ENCODE measurements around the gene E2F8. TPM values are rescaled to one million over a fixed set of nuclear protein-coding genes. Genes with fewer than 3 reads are reported as not detected.
A peak's percentile ranks its signal among the peaks of the same experiment; 100 is the strongest.

Gene E2F8
- polyA plus RNA-seq, 1 donor = 11.4 TPM

DNA sequence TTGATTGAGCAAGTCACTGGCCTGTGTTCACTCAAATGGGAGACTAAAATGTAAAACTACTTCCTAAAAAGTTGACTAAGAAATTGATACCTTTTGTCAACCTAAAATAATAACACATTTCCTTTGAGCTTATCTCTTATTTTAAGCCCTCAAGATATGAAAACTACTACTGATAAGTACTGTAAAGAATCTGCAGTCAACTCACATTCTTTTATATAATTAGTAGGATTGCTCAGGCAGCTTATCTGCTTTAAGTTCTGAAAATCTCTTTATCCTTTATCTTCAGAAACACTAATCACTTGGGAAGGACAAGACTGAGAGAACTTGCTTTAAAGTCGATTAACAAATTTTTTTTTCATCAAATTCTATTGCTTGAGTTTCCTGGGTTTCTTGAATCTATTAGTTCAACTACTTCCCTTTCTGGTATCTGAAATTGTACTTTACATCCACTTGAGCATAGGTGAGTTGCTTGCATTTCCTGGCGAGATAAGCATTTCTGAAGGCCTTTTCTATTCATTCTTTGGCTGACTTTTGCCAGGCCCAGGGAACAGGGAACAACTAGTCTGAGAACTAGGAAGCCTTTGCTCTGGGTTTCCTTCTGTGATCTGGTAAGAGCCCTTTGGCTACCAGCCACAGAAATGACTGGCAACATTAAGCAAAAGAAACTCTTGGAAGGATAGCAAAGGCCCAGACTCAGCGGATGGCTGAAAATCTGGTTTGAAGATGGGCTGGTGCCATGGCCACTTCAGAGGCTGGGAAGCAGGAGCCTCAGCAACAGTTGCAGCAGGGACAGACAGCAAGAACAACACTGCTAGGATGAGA is 19.6 kb downstream of the E2F8 start:
- DNase-seq = no peak

DNA sequence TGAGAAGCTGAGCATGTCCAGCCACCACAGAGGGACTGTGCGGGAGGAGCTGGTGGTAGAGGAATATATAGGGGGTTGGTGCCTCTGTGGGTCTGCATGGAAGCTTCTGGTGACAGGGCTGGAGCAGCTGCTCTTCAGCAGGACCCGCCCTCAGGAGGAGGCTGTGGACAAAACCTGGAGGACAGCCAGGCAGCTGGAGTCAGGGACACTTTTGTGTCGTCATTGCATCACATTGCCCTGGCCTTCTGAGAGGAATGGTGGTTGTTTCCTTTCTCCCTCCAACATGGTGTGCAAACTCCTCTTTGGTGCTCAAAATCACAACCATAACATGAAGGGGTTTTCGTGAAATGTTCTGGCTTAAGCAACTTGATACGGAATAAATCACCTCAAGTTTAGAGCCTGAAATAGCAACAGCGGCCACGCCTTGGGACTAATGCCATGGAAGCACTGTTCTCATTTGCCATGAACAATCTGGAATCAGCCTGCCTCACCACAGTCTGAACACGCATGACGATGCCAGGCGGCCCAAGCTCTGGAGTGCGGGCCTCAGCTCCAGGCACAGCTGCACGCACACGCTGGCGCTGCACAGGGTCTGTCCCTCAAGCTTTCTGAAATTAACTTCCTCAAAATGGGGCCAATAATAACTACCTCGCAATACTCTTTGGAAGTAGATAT is 21.8 kb downstream of the E2F8 start:
- no peak for DNase-seq

DNA sequence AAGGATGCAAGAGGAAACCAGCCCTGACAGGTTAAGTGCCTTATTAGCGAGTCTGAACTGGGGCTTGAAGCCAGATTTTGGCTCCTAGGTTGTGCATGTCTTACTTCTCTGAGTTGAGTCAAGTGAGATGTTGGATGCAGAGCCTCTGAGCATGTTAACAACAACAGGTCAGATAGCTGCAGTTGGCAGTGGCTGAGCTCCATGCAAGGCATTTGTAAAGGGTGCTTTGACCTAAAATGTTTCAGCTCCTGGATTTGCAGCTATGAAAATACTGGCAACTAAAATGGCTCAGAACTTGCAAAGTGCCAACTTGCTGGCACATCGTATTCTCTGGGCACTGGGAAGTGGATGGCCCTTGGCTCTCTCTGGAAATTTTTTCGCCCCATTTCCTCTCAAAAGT is 22.5 kb downstream of the E2F8 start:
- DNase-seq = no peak

DNA sequence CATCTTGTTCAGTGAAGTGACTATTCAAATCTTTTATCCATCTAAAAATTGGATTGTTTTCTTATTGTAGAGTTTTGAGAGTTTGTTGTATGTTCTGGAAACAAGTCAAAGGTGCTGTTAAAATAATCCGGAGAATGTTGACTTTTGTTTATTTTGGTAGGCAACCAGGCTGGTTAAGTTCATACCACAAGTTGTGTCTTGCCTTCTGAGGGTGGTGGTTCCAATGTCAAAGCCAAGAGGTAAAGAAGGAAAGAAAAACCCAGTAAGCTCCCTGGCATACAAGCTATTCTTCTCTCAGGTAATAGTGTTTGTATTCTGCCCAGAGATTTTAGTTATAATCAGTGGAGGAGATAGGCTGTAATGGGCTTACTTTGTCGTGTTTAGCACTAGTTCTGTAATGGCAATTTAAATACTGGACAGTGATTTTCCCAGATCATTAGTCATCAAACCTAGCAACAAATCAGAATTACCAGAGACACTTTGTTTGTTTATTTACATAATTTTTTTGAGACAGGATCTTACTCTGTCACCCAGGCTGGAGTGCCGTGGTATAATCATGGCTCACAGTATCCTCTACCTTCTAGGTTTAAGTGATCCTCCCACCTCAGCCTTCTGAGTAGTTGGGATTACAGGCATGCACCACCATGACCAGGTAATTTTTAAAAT is 23.9 kb downstream of the E2F8 start:
- no peak for DNase-seq

DNA sequence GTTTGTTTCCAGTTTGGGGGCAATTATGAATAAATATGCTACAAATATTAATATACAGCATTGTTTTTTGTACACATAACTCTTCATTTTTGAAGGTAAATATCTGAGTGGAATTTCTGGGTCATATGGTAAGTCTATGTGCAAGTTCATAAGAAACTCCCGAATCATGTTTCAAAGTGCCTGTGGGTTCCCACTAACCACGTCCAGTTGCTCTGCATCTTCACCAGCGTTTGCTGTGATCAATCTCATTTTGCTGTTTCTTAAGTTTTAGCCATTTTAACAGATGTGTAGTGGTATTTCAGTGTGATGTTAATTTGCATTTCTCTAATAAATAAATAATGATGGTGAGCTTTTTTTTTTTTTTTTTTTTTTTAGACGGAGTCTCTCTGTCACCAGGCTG is 24.7 kb downstream of the E2F8 start:
- DNase-seq = no peak

DNA sequence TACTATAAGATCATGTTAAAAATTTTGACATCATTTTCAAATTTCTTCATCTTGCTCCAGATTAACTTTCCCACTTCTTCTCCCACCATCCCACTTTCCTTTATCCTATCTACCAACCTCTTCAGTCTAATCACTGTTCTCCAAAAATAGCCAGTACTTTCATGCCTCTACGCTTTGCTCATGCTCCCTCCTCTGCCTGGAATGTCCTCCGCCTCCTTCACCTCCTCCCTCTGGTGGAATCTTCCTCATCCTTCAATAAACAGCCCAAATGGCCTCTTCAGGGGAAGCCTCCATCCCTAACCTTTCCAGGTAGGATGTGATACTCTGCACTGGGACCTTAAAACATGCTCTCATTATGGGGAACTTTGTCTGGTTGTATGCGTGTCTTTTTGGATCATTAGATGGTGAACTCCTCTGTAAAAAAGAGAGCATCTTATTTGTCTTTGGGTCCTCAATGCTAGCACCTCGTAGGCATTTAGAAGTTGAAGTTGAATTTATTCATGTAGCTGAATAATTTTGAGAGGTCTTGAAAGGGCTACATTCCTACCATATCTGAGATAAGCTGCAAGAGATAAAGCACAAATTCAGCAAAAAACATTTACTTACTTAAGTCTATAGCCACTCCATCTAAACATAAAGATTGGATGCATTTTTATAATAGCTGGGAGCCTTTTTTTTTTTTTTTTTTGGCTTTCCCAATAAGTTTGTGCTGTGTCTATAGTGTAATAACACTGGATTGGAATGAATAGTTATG is 31.0 kb downstream of the E2F8 start:
- DNase-seq = no peak

DNA sequence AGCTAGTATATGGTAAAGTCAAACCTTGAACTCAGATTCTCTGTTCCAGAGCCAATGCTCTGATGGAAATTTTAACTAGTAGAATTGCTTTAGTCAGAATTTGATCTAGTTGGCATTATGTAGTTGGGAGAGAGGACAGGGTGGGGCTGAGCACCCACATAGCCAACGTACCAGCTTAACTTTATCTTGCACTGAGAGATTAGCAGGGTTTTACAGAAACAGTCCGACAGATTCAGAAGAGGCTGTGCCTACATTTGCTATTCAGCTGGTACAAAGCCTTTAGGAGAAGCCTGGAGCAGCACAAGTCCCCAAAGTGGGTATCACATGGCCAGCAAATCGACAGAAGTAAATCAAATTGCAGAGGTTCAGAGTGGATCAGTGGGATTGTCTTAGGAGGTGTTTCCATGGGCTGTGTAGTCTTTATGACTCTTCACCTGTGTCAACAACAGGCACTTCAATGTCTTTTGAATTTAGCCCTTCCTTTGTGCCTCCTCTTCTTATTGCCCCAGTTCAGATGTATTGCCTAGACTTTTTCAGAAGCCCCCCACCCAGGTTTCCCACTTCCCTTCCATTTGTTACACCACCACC is 31.7 kb downstream of the E2F8 start:
- no peak for DNase-seq

DNA sequence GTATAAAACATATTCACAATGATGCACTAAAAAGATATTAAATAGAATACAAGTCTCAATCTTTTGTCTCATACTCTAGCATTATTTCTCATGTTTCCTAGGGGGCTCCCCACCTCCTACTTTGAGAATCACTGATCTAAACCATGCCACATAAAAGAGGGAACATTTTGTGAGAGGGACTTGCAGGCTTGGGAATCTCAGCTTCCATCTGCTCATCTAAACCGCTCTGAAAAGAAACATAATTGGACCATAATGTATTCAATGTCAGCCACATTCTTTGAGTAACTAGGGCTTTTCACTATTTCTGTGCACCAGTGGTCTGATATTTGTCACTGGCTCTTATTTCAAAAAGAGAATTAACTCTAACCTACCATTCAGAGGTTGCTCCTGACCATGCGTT is 32.6 kb downstream of the E2F8 start:
- DNase-seq = no peak

DNA sequence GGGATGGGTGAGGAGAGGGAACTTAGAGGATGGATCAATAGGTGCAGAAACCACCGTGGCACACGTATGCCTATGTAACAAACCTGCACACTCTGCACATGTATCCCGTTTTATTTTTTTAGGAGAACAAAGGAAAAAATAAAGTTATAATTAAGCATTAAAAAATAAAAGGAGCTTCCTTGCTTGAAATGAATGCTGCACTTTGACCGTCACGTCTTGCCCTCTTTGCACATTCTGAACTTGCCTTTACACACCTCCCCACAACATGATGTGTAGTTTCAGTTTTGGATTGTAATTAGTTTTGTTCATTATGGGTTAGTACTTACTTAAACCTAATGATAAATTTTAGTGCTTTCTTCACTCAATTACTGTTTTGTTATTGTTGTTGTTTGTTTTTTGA is 35.9 kb downstream of the E2F8 start:
- no peak for DNase-seq

DNA sequence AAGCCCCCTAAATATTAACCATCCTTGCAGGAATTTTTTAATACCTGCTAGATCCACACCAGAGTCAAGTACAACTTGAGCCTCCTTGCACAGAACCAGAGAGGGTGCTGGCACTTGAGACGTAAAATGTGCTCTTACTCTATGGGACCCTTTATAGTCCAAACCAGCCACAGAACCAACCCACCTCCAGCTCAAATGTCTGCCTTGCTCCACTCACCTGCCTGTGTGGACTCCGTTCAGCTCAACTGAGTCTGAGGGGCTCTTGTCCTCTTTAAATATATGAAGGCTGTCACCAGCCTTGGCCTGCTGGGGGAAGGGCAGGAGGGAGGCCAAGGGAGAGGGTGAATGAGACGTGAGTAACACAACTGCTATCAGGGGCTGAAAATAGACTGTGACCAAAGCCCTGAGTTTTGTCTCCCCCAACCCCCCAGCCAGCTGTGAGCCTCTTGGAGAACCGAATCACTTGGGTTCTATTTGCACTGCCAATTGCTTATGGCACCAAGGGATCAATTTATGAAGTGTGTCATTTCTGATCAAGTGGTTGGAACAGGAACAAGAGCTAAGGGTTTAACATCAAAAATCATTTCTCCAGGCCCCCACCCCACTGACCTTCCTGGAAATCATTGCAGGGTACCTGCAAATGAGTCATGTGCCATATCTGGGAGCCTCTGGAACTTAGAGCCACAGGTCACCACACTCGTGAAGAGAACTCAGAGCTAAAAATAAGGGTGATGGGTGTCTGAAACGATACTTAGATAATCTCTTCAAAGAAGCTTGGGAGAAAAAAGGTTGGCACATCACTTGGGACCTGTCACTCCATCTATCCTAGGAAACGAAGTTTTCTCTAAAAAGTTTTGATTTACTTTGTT is 38.8 kb downstream of the E2F8 start, which contains the start of gene CSRP3:
Gene CSRP3, minus strand, starts transcription at position 247 of the 869 bp plus-strand sequence. CDS start 9,535 bp downstream, outside the sequence.
- DNase-seq = no peak

DNA sequence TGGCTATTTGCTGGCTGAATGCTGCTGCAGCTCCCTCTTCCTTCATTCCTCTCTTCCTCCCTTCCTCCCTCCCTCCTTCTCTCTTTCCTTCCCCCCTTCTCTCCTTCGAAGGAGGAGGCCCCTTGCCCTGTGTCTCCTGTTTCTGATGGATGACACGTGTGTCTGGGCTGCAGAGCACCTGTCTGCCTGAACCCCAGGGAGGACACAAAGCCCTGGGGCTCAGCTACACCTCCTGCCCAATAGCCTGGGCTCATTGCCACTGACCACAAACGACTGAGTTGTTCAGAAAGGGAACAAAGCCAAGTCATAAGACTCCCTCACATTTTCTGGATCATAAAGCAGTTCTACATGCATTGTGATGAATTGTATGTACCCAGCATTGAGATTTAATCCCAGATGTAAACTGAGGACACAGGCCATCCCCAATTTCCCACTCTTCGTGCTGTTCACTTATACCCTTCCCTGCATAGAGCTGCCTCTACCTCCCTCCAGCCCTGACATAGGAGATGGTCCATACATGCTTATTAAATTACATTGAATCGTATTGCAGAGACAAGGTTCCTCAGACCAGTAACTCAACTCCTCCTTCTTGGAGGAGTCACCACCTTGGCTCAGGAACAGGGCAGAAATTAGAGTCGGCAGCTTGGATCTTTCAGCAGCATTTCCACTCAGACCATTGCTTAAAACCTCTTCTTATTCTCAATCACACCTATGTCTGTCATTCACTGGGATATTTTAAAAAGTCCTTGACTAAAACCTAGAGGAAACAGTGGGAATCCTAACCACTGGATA is 40.1 kb downstream of the E2F8 start:
- DNase-seq = no peak

DNA sequence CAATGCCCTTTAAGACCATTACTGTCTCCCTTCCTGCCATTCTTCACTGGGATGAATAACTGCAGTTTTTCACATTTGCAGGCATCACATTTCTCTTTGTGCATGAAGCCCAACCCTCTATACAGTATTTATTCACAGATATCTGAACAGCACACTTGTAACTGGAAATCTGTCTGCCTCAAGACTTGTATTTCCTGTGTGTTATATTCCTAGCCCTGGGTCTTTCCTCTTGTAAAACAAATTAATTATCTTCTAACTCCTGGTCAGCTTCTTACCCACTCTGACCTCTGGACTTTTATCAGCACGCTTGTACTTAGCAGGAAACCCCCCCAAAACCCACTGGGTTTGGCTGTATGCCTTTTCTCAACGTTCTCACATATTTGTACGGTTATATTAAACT is 41.0 kb downstream of the E2F8 start:
- peak; percentile 15 for DNase-seq

DNA sequence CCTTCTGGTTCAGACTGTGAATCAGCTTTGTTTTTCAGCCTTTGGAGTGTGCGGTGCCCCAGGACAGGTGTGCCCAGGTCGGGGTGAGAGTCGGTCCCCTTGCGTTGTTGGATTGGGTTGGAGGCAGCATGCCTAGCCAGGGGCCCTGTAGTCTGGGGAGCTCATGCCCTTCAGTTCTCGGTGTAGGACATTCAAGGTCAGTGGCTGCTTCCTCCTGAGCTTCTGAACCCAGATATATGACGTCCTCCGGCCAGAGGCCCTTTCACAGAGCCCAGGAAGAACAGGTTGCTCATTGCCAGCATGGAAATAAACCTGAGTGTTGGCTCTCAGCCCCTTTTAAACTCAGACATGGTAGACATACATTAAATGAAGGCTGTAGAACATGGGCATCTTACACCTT is 41.7 kb downstream of the E2F8 start:
- DNase-seq = no peak

DNA sequence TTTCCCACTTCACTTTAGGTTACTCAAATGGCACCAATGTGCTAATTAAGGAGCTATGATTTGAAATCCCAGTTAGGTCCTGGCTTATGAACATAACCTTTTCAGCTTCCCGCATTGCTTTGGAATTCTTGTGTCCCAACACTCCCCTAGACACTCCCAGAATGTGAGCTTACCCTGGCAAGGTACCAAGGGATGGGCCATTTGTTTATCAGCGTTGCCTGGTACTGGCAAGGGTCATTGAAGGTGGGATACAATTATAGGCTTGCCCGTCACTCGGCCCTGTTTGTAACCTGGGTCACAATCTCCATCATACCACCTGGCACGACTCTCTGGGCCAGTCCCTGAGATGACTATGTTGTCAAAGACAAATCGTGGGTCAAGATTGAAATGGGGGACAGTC is 44.3 kb downstream of the E2F8 start:
- DNase-seq = no peak

DNA sequence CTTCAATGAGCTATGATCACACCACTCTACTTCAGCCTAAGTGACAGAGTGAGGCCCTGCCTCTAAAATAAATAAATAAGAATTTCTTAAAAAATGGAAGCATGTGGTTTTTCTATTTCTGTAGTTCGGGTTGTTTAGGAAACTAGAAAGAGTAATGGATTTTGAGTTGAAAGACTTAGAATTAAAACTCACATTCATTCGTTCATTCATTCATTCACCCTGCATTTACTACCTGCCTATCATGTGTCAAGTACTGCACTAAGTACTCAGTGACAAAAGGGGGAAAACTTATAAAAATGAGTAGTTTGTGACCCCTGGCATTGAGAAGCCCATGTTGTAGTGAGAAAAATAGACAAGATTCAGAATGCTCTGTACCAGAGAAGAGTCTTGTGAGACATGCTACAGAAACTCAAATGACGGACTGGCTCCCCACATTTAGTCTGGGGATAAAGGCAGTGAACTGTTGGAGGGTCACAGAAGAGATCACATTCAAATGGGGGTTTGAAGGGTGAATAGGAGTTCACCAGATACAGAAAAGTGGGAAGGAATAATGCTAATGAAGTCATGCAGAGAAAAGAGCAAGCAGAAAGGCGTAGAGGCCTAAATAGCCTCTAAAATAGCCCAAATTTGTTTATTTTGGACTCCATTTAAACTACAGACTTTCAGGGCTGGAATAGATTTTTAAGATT is 46.0 kb downstream of the E2F8 start:
- DNase-seq = no peak

DNA sequence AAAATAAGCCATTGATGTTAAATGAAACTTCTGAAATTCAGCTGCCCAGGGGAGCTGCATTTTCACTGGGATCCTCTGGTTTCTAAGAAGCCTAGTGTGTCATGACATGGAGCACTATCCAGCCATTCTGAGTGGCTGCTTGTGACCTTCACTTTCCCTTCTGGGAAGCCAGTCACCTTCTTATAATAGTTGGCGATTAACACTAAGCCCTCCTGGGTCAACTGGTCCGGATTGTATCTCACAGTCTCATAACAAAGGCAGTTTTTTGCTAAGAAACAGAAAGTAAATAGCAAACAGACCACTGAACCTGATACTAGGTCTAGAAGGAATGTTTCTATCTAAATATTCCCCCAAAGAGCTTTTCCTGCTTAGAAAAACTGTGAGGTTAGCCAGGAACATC is 46.8 kb downstream of the E2F8 start:
- DNase-seq = peak; percentile 8

DNA sequence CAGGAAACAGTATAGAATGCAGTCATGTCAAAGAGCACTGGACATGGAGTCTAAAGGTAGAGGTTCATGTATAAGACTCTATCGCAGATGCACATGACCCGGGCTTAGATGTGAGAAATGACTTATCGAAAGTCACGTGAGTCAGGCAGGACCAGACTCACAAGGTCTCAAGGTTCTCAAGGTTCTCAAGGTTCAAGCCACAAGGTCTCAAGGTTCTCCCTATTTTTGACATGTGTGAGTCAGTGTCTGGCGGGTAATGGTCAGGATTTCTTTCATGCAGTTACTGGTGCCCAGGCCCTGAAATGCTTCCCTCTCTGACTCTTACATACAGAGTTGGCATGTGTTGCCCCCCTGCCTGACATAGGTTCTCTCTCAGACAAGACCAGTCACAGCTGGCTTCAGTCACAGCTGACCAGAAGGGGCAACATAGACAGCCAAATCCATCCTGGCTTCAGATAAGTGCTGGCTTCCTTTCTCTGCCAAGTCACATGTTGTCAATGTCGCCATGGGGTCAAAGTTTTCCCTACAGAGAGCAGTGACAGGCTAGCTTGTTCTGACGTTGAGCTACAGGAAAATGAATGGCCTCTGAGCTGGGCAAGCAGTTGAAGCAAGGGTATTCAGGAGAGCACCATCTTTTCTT is 49.1 kb downstream of the E2F8 start:
- DNase-seq = no peak

DNA sequence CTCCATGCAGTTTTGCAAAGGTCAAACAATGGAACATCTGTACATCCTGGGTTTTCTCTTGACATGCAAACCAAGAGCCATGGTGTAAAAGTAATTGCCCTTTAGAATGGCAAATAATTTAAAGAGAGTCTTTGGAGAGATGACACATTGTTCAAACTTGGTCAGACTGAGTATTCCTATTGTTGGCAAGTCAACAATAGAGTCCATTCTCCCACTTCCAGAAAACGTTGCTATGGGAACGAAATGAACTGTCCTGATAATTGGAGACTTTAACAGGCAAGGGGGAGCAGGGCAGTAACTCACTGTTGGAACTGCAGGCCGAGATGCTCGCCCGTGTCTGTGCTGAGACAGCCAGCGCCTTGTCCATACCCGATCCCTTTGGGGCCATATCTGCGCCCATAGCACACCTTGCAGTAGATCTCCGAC is 52.9 kb downstream of the E2F8 start:
- no peak for DNase-seq
